GM10266 (cell line): ENCODE data around the gene RTN4RL2.

Experiments used
- DNase-seq: peaks from one replicate; pipeline ENCODE4 v3.0.0; 2012; ENCODE audit errors: extremely low spot score
- CTCF ChIP-seq: IDR thresholded peaks from 2 replicates; pipeline ENCODE4 v1.5.1; 2012; ENCODE audit warnings: mild to moderate bottlenecking, low read depth; ENCODE audit not compliant: control insufficient read depth, insufficient read depth; ENCODE audit errors: missing control alignments

Gene RTN4RL2

GRCh38 chr11:57458410-57459163 lies 1.7 kb upstream of the RTN4RL2 start:
- peak; percentile 74 for TF ChIP-seq CTCF
- peak; percentile 65 for DNase-seq

GRCh38 chr11:57459164-57460021 lies 935 bp upstream of the RTN4RL2 start:
- no peak for DNase-seq

GRCh38 chr11:57460758-57461749 lies 726 bp downstream of the RTN4RL2 start:
- no peak for DNase-seq
- TF ChIP-seq CTCF = no peak

More at GRCh38 chr11:57459164-57460021, 935 bp upstream of the RTN4RL2 start:
- no peak for TF ChIP-seq CTCF

- no peak for DNase-seq
- TF ChIP-seq CTCF = no peak
These were observed 1.6 kb downstream of the RTN4RL2 start for GRCh38 chr11:57461841-57462489.

- no peak for DNase-seq
- no peak for TF ChIP-seq CTCF
These were observed 2.3 kb downstream of the RTN4RL2 start for GRCh38 chr11:57462597-57462996.
